Measurements from ENCODE around the gene ACAA1. TPM values are rescaled to one million over a fixed set of nuclear protein-coding genes. Genes with fewer than 3 reads are reported as not detected.
"Not testable (repeated sequence)": the region's sequence is repeated elsewhere in the genome, so short reads cannot be mapped to it uniquely, and the experiment has no call there.

Gene ACAA1
- polyA plus RNA-seq, 3 donors from 2014 or later: 74.8 to 113 (median 82.8) TPM

DNA sequence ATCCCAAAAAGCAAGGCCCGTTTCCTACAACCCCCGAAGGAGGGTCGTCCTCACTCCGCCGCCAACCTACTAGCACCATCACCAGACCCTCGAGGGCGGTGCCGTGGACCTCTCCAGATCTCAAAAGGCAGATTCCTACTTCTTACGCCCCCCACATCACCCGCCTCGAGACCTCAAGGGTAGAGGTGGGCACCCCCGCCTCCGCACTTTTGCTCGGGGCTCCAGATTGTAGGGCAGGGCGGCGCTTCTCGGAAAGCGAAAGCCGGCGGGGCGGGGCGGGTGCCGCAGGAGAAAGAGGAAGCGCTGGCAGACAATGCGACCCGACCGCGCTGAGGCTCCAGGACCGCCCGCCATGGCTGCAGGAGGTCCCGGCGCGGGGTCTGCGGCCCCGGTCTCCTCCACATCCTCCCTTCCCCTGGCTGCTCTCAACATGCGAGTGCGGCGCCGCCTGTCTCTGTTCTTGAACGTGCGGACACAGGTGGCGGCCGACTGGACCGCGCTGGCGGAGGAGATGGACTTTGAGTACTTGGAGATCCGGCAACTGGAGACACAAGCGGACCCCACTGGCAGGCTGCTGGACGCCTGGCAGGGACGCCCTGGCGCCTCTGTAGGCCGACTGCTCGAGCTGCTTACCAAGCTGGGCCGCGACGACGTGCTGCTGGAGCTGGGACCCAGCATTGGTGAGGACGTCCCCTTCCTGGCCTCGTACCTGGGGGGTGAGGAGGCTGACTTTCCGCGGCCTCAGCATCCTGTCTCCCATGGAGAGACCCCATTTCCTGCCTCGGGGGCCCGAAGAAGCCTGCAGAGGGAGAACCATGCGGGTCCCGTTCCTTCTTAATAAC, 1.6 kb upstream of the ACAA1 start, which contains the start of gene MYD88:
TSS of gene MYD88 (plus strand) at position 313 of the 842 bp plus-strand sequence. CDS start at position 353, 40 bp downstream.
- peaks cover 0 to 16% (median 11%) of the 10 kb centered on the region in 3 donors for H3K27me3 Mint-ChIP-seq (ENCODE audit: low read depth in 3 of 3)
- no peaks in the 10 kb centered on the region for H3K9me3 Mint-ChIP-seq
- H3K36me3 Mint-ChIP-seq: peaks cover 4 to 25% (median 10%) of the 10 kb centered on the region in 3 donors
- H3K4me3 Mint-ChIP-seq: peak within 1 kb of the TSS; percentile 90 to 99 (median 95)
- peak within 1 kb of the TSS; percentile 88 to 99 (median 98) for H3K27ac Mint-ChIP-seq
- H3K4me1 Mint-ChIP-seq: peaks cover 68 to 82% of the 10 kb centered on the region in 2 donors
- peak; percentile 84 to 86 (median 85) for DNase-seq

DNA sequence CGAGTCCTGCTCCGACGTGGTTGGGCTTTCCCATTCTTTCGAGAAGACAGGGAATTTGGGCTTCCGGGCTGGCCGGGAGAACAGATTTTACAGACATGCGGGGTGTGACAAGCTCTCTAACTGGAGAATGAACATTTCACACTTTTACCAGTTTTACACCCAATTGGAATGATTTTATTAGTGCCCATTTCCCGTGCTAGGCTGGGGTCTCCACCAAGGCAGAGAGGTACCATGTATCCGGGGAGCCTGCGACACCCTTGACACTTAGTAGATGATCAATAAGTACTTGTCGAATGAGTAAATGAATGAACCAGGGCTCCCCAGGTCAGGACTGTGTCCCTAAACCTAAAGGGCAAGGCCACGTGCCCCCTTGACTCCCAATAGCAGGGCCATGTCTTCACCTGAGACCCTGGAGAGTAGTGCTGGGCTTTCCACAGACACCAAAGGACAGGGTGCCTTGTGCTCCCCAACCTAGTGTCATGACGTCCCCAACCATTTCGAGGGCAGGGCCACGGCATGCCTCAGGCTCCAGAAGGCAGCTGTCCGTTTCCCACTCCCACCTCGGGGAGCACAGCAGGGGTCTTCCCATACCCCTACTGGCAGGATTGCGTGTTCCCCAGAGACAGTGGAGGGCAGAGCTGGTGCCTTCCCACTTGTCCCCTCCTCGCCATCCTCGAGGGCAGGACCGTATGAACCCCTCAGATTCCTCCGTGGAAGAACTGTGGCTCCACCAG, 855 bp upstream of the ACAA1 start:
- Mint-ChIP-seq H3K4me3 (peak overlapping the region; percentile 90 to 99 (median 95)), H3K4me1 (peaks cover 70 to 90% of the 10 kb centered on the region in 2 donors), H3K27ac (peak overlapping the region; percentile 88 to 99 (median 98)), H3K27me3 (ENCODE audit: low read depth in 3 of 3) (peaks cover 0 to 18% (median 11%) of the 10 kb centered on the region in 3 donors), H3K9me3 (no peaks in the 10 kb centered on the region), H3K36me3 (peaks cover 4 to 28% (median 10%) of the 10 kb centered on the region in 3 donors)
- peak; percentile 13 to 19 (median 16) for DNase-seq

DNA sequence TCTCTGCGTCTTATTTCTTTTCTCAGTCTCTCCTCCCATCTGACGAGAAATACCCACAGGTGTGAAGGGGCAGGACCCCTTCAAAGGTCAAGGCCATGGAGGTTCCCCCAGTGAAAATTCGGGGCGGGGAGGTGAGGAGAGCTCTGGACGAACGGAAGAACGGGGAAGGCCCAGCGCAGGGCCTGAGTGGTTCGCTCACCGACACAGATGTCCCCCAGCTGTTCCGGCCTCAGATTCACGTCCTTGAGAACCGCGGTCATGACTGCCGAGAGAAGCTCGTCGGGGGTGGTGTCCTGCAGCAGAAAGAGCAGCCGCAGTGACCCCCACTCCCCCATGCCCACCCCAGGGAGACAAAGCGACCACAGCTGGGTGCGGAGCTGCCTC, 542 bp downstream of the ACAA1 start:
- Mint-ChIP-seq H3K27ac (peak overlapping the region; percentile 84 to 95 (median 88)), H3K36me3 (peaks cover 4 to 20% (median 4%) of the 10 kb centered on the region in 3 donors), H3K9me3 (no peaks in the 10 kb centered on the region), H3K4me3 (peak overlapping the region; percentile 90 to 99 (median 92)), H3K4me1 (peaks cover 69 to 98% of the 10 kb centered on the region in 2 donors), H3K27me3 (ENCODE audit: low read depth in 3 of 3) (peaks cover 0 to 18% (median 11%) of the 10 kb centered on the region in 3 donors)
- peak; percentile 30 to 35 (median 34) for DNase-seq

- peak overlapping the region; percentile 90 to 99 (median 92) for H3K4me3 Mint-ChIP-seq
- H3K27ac Mint-ChIP-seq: peak overlapping the region; percentile 85 to 95 (median 88)
- not testable (repeated sequence) for DNase-seq, H3K9me3 Mint-ChIP-seq
- H3K36me3 Mint-ChIP-seq: peaks cover 2 to 15% (median 4%) of the 10 kb centered on the region in 3 donors
- peaks cover 66 to 98% of the 10 kb centered on the region in 2 donors for H3K4me1 Mint-ChIP-seq
- peaks cover 0 to 16% (median 11%) of the 10 kb centered on the region in 3 donors for H3K27me3 Mint-ChIP-seq (ENCODE audit: low read depth in 3 of 3)
These were observed 1.2 kb downstream of the ACAA1 start for GRCh38 chr3:38135621-38136277.

GRCh38 chr3:38134517-38135143, 2.3 kb downstream of the ACAA1 start:
- H3K4me3 Mint-ChIP-seq: peak overlapping the region in 4 of 5 donors; percentile 23 to 95 (median 90)
- H3K9me3 Mint-ChIP-seq, DNase-seq: not testable (repeated sequence)
- peaks cover 6 to 21% (median 9%) of the 10 kb centered on the region in 3 donors for H3K36me3 Mint-ChIP-seq
- peak overlapping the region in 3 of 6 donors; percentile 25 to 95 (median 85) for H3K27ac Mint-ChIP-seq
- H3K4me1 Mint-ChIP-seq: peaks cover 61 to 94% of the 10 kb centered on the region in 2 donors
- H3K27me3 Mint-ChIP-seq (ENCODE audit: low read depth in 3 of 3): peaks cover 0 to 16% (median 11%) of the 10 kb centered on the region in 3 donors

DNA sequence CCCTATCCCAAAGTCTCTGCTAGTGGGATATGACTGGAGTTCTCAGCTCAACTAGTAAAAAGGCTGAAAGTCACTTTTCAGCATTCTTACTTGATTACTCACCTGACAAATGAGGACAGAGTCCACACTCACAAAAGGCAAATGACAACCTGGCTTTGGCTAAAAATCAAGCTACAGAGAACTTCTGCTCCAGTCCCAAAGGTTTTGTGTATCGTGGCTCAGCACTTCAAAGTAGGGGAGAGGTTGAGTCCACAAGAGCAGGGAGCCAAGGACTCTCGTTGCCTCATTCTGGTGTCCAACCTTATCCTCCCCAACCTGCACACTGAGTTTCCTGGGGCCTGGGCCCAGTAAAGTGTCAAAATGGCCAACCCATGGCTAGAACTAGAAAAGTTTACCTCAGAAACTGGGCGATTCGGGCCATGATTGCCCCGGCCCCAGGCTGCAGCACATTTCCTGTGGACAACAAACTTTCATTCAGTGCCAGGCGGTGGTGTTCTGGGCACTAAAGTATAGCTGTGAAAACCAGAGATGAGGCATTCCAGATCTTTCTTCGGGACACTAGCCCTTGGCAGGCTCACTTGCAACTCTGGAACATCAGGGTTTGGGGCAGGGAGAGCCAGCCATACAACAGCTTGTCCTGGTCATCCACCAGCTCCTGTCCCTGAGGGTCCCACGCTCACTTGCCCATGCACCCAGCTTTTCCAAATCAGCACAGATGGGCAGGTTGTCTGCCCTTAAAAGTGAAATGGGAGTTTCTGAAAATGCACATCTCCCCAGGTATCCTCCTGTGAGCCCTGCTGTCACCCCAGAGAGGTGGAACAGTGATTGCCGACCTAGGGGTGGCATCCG, 3.1 kb downstream of the ACAA1 start:
- Mint-ChIP-seq H3K4me1 (peaks cover 55 to 86% of the 10 kb centered on the region in 2 donors), H3K27ac (peak overlapping the region in 4 of 6 donors; percentile 13 to 64 (median 21)), H3K9me3 (no peaks in the 10 kb centered on the region), H3K27me3 (ENCODE audit: low read depth in 3 of 3) (peaks cover 0 to 16% (median 11%) of the 10 kb centered on the region in 3 donors), H3K36me3 (peaks cover 6 to 24% (median 9%) of the 10 kb centered on the region in 3 donors), H3K4me3 (peak overlapping the region in 3 of 5 donors; percentile 23 to 56 (median 53))
- no peak for DNase-seq

DNA sequence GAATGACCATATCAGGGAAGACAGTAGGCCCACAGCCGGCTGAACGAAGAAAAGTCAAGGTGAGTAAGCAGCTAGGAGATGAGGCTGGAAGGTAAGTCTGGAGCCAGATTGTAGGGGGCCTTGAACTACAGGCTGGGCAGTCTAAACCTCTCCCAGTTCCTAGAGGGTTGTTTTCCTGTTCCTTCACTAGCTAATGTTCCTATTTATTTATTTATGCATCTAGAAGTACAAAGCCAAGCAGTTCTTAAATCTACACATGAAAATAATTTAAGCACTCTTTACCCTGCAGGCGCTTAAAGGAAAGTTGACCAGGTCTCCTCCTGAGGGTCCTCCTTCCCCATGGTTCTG, 3.7 kb downstream of the ACAA1 start:
- Mint-ChIP-seq H3K9me3 (no peaks in the 10 kb centered on the region), H3K27me3 (ENCODE audit: low read depth in 3 of 3) (peaks cover 0 to 13% (median 6%) of the 10 kb centered on the region in 3 donors), H3K27ac (peak overlapping the region in 2 of 6 donors; percentile 29 to 34), H3K4me3 (no peak overlapping the region), H3K36me3 (peaks cover 6 to 24% (median 9%) of the 10 kb centered on the region in 3 donors), H3K4me1 (peaks cover 52 to 80% of the 10 kb centered on the region in 2 donors)
- DNase-seq: no peak

DNA sequence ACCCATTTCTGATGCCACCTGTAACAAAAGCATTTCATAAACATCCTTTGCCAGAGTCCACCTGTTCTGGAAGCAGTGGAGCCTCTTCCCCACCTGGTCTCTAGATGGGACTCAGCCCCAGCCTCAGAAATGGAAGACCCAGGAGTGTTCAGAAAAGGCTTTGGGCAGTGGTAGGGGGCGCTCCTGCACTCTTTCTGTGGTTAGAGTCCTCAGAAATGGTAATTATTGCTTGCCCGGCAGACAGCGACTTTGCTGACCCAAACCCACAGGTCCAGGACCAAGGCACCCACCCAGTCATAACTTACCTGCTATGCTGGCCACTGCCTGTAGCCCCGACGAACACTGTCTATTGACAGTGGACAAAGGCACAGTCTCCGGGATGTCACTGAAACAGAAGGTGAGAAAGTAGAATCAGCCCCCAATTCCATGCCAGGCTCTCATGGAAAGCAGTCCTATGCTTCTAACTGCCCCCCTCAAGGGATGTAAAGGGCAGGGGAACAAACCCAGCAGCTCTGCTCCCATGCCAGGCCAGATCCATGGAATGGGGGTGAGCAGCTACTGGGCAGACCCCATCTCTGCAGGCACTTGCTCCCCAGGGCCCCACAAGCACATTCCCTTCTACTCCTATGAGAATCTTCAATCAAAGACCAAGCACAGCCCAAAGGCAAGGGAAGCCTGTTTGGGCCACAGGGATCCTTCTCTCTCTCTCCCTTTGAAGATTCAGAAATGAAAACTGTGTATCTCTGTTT, 5.1 kb downstream of the ACAA1 start:
- Mint-ChIP-seq H3K27ac (peak overlapping the region in 2 of 6 donors; percentile 21 to 22), H3K4me3 (no peak overlapping the region), H3K9me3 (no peaks in the 10 kb centered on the region), H3K36me3 (peaks cover 6 to 31% (median 9%) of the 10 kb centered on the region in 3 donors), H3K27me3 (ENCODE audit: low read depth in 3 of 3) (peaks cover 0 to 7% (median 3%) of the 10 kb centered on the region in 3 donors), H3K4me1 (peaks cover 41 to 66% of the 10 kb centered on the region in 2 donors)
- DNase-seq: no peak

GRCh38 chr3:38130631-38131065, 6.3 kb downstream of the ACAA1 start:
- Mint-ChIP-seq H3K4me3 (no peak overlapping the region), H3K36me3 (peaks cover 6 to 31% (median 9%) of the 10 kb centered on the region in 3 donors)

GRCh38 chr3:38129058-38129457, 7.9 kb downstream of the ACAA1 start:
- Mint-ChIP-seq H3K36me3 (peaks cover 5 to 35% (median 17%) of the 10 kb centered on the region in 3 donors), H3K9me3 (no peaks in the 10 kb centered on the region), H3K4me3 (no peak overlapping the region), H3K27ac (no peak overlapping the region), H3K27me3 (ENCODE audit: low read depth in 3 of 3) (peaks cover 0 to 2% (median 2%) of the 10 kb centered on the region in 3 donors), H3K4me1 (peaks cover 23 to 40% of the 10 kb centered on the region in 2 donors)
- no peak for DNase-seq

More at GRCh38 chr3:38130631-38131065, 6.3 kb downstream of the ACAA1 start:
- no peak for DNase-seq
- H3K4me1 Mint-ChIP-seq: peaks cover 35 to 56% of the 10 kb centered on the region in 2 donors
- H3K27me3 Mint-ChIP-seq (ENCODE audit: low read depth in 3 of 3): peaks cover 0 to 2% (median 0%) of the 10 kb centered on the region in 3 donors
- peak overlapping the region in 5 of 6 donors; percentile 22 to 71 (median 57) for H3K27ac Mint-ChIP-seq
- no peaks in the 10 kb centered on the region for H3K9me3 Mint-ChIP-seq

DNA sequence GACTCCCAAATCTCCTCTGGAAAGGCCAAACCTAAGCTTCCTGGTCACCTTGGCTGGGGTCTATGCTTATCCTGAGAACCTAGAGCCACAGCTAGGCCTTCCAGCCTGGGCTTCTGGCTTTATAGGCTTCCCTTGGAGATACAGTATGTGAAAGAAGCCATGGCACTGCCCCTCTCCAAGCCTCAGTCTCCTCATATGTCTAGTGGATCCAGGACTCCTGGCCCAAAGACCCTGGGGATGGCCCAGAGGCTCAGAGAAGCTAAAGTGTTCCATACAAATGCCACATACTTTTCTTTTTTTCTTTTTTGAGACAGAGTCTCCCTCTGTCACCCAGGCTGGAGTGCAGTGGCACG, 8.6 kb downstream of the ACAA1 start:
- peak overlapping the region in 1 of 6 donors; percentile 17 for H3K27ac Mint-ChIP-seq
- no peak for DNase-seq
- H3K4me3 Mint-ChIP-seq: no peak overlapping the region
- peaks cover 0 to 2% (median 0%) of the 10 kb centered on the region in 3 donors for H3K27me3 Mint-ChIP-seq (ENCODE audit: low read depth in 3 of 3)
- H3K36me3 Mint-ChIP-seq: peaks cover 5 to 35% (median 17%) of the 10 kb centered on the region in 3 donors
- no peaks in the 10 kb centered on the region for H3K9me3 Mint-ChIP-seq
- H3K4me1 Mint-ChIP-seq: peaks cover 20 to 32% of the 10 kb centered on the region in 2 donors
